Fibroblast of pulmonary artery (primary cell): ENCODE results near the gene SH3PXD2A.

Experiments used
- DNase-seq: peaks from one replicate; pipeline ENCODE4 v3.0.0-alpha.2; 2010; ENCODE audit warnings: low read depth
- H3K4me3 ChIP-seq: replicated peaks from 2 replicates; pipeline ENCODE4 v1.5.1; 2011; ENCODE audit warnings: low read depth, mild to moderate bottlenecking, control low read depth, low read length, moderate library complexity
- TF ChIP-seq, protein P1 (sequence below): IDR thresholded peaks from 2 replicates; pipeline ENCODE4 v1.5.1; 2011; ENCODE audit warnings: mild to moderate bottlenecking, control low read depth, low read length, inconsistent platforms; ENCODE audit errors: missing control alignments

Gene SH3PXD2A

DNA sequence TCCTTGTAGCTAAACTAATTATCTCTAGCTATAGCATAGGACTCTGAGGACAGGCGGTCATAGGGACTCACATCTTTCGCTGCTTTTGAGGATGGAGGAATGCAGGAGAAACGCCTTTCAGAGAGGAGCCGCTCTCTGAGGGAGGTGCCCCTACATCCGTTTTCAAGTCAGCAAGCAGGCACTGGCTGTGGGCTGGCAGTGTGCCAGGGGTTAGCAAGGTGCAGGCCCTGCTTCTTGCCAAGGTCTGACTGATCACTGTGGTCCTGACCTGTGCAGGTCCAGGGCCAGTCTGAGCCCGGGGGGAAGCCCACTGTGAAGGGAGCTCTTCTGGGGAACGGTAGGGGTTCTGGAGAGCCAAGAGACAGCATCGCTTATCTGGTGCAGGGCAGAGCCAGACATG, 89.4 kb downstream of the SH3PXD2A start:
- TF ChIP-seq, protein P1, sequence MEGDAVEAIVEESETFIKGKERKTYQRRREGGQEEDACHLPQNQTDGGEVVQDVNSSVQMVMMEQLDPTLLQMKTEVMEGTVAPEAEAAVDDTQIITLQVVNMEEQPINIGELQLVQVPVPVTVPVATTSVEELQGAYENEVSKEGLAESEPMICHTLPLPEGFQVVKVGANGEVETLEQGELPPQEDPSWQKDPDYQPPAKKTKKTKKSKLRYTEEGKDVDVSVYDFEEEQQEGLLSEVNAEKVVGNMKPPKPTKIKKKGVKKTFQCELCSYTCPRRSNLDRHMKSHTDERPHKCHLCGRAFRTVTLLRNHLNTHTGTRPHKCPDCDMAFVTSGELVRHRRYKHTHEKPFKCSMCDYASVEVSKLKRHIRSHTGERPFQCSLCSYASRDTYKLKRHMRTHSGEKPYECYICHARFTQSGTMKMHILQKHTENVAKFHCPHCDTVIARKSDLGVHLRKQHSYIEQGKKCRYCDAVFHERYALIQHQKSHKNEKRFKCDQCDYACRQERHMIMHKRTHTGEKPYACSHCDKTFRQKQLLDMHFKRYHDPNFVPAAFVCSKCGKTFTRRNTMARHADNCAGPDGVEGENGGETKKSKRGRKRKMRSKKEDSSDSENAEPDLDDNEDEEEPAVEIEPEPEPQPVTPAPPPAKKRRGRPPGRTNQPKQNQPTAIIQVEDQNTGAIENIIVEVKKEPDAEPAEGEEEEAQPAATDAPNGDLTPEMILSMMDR: no peak
- DNase-seq: no peak
- H3K4me3 ChIP-seq: no peak overlapping the region

DNA sequence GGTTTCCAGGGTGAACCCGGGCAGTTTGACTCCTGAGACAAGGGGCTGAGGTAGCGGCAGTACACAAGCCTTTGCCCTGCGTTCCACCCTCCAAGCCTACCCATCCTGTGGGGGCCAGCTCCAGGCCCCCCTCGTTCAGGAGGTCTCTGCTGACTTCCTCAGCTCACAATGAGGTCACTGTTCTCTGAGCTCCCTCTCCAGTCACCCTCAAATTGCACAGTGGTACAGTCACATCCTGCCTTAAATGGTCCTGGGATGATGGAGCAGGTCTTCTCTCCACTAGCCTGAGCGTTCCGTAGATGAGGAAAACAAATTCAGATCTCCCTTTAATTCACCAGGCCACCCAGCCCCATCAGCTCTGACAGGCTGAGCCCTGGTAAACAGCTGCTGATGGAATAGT, 90.2 kb downstream of the SH3PXD2A start:
- TF ChIP-seq, protein P1: no peak
- peak; percentile 48 for DNase-seq
- H3K4me3 ChIP-seq: no peak overlapping the region

DNA sequence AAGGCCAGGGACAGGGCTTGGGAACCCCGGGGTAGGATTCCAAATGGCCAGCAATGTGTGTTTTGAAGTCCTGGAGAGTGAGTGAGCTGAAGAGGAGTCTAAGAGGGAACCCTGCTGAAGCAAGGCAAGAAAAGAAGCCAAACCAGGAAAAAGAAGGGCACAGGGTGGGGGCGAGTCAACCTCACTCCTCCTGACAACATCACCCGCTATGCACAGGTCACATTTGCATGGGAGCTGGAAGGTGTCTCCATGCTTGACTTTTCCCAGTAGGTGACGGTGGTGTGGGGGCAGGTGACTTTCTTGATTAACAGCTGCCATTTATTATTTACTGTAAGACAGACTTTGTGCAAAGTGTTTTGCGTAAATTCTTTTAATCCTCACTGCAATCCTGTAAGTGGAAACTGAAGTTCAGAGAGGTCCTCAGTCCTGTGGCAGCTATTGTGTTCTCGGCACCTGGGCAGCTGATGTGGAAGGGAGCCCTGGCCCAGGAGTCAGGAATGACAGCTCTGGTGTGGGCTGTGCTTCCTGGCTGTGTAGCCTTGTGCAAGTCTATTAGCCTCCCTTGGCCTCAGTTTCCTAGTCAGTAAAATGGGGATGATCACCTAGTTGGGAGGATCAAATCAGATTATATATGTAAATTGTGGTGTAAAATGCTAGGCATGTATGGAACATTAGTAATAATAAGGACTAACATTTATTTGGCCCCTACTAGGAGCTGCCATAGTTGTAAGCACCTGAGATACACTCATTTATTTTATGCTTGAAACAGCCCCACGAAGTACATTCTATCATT, 90.9 kb downstream of the SH3PXD2A start:
- TF ChIP-seq, protein P1: no peak
- no peak overlapping the region for H3K4me3 ChIP-seq
- DNase-seq: no peak

DNA sequence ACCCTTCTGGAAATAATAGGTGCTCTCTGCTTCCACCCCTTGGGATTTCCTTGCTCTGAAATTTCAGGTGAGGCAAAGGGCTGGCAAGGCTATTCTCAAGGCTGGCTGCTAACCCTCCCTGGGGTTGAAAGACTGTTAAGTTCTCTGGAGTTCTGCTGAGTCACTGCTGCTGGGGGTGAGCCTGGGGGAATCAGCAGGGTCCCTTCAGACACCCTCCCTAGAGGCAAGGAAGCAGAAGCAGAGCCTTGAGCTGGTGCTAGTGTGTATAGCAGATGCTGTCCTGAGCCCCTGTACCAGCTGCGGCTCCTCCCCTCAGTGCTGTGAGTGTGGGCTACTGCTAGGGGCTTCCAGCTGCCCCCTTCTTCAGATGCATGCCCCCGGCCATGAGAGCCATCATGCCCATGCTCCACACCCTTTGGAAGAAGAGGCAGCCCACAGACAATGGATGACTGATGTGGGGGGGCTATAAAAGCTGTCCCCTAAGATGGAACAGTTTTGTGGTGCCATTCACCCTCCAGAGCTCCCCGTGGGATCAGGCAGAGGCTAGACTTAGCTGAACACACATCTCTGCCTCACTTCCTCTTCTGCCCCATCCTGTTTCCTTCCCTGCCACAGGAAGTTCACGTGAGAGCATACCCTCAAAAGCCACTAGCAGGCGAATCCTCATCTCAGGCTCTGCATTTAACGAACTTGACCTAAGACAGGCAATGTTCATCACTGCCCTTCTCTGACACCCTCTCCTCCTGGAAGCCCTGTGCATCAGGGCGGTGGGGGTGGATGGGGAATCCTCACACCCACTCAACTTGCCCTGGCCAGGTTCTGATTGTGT, 91.8 kb downstream of the SH3PXD2A start:
- DNase-seq: peak; percentile 20
- no peak overlapping the region for H3K4me3 ChIP-seq
- TF ChIP-seq, protein P1: no peak

DNA sequence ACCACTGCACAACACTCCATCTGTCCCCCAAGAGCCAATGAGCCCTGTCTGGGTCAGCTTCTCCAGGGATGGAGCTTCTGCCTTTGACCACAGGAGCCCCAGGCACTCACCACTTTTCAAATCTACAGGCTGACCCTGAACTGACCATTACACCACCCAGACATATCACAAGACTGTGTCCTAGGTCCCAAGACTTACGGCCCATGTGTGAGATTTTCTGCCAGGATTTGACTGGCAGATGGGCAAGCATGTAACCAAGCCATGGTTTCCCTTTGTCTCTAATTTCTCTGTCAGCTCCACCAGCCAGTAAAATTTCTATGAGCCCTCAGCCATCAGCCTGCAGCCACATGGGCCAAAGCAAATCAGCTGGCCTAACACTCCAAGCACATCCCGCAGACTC, 92.5 kb downstream of the SH3PXD2A start:
- TF ChIP-seq, protein P1: no peak
- DNase-seq: no peak
- H3K4me3 ChIP-seq: no peak overlapping the region

DNA sequence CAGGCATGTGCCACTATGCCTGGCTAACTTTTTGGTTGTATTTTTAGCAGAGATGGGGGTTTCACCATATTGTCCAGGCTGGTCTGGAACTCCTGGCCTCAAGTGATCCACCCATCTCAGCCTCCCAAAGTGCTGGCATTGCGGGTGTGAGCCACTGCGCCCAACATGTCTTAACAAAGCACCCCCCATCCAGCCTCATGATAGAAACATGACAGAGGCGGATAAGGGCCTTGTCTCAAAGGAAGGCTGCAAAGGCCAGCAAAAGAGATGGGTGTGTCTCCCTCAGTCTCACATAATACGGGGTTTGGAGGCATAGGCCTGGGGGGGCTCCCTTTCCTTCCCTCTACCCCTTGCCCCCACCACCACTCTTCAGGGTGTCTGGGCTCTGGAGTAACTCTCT, 93.2 kb downstream of the SH3PXD2A start:
- TF ChIP-seq, protein P1: no peak
- no peak overlapping the region for H3K4me3 ChIP-seq
- no peak for DNase-seq
